SK-N-SH (cell line): ENCODE results near the gene PARVG.

Experiments used
- CTCF ChIP-seq: fragments of 200-600 bp; sonication (generic); IDR thresholded peaks from 2 replicates; pipeline ENCODE4 v1.6.1; 2017; ENCODE audit warnings: antibody characterized with exemption, mild to moderate bottlenecking, moderate library complexity
- EZH2phosphoT487 ChIP-seq: fragments of 200-600 bp; sonication (generic); IDR thresholded peaks from 2 replicates; pipeline ENCODE4 v1.6.1; 2017; ENCODE audit warnings: low read depth, mixed run types, mild to moderate bottlenecking, antibody characterized with exemption, moderate library complexity, borderline replicate concordance
- MXI1 ChIP-seq: IDR thresholded peaks from 2 replicates; pipeline ENCODE4 v1.6.1; 2012; ENCODE audit warnings: mild to moderate bottlenecking, low read depth, low read length, improper control_type of control experiment
- POLR2AphosphoS5 ChIP-seq: IDR thresholded peaks from 2 replicates; pipeline ENCODE4 v1.6.1; 2012; ENCODE audit warnings: low read depth, low read length
- RAD21 ChIP-seq: IDR thresholded peaks from 2 replicates; pipeline ENCODE4 v1.6.1; 2012; ENCODE audit warnings: mild to moderate bottlenecking, low read length
- TAF1 ChIP-seq: IDR thresholded peaks from 2 replicates; pipeline ENCODE4 v1.6.1; 2012; ENCODE audit warnings: low read depth, mild to moderate bottlenecking, low read length, moderate library complexity, borderline replicate concordance
- TCF12 ChIP-seq: IDR thresholded peaks from 2 replicates; pipeline ENCODE4 v1.4.0; 2012
- USF1 ChIP-seq: IDR thresholded peaks from 2 replicates; pipeline ENCODE4 v1.4.0; 2012; ENCODE audit warnings: low read depth, borderline replicate concordance
- TF ChIP-seq, protein P1 (sequence below): IDR thresholded peaks from 2 replicates; pipeline ENCODE4 v1.4.0; 2012; ENCODE audit warnings: low read depth, borderline replicate concordance
- TF ChIP-seq, protein P2 (sequence below): IDR thresholded peaks from 2 replicates; pipeline ENCODE4 v1.4.0; 2012; ENCODE audit warnings: low read depth

DNA sequence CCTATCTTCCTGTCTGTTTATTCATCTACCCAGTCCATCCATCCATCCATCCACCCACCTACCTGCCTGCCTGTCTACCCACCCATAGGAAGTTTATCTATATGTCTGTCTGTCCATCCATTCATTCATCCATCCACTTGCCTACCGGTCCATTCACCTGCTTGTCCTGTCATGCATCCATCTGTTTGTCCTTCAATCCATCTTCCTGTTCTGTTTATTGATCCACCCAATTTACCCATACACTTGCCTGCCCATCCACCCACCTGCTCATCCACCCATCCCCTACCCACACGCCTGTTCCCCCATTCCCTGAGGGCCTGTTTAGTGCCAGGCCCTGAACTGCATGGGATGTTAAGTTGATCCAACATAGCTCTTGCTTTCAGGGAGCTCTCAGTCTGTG lies 18.4 kb downstream of the PARVG start:
- TF ChIP-seq TCF12 (no peak), CTCF (no peak), TAF1 (no peak), POLR2AphosphoS5 (no peak), RAD21 (no peak), MXI1 (no peak), EZH2phosphoT487 (no peak), USF1 (no peak)
- TF ChIP-seq, protein P1, sequence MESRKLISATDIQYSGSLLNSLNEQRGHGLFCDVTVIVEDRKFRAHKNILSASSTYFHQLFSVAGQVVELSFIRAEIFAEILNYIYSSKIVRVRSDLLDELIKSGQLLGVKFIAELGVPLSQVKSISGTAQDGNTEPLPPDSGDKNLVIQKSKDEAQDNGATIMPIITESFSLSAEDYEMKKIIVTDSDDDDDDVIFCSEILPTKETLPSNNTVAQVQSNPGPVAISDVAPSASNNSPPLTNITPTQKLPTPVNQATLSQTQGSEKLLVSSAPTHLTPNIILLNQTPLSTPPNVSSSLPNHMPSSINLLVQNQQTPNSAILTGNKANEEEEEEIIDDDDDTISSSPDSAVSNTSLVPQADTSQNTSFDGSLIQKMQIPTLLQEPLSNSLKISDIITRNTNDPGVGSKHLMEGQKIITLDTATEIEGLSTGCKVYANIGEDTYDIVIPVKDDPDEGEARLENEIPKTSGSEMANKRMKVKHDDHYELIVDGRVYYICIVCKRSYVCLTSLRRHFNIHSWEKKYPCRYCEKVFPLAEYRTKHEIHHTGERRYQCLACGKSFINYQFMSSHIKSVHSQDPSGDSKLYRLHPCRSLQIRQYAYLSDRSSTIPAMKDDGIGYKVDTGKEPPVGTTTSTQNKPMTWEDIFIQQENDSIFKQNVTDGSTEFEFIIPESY = no peak
- TF ChIP-seq, protein P2, sequence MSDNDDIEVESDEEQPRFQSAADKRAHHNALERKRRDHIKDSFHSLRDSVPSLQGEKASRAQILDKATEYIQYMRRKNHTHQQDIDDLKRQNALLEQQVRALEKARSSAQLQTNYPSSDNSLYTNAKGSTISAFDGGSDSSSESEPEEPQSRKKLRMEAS = no peak
